Neural progenitor cell (in vitro differentiated cells): ENCODE results near the gene ADORA2A.

Experiments
- EZH2 ChIP-seq: fragments of 200-600 bp; sonication (generic); IDR thresholded peaks from 2 replicates; pipeline ENCODE4 v1.6.1; 2017; ENCODE audit warnings: antibody characterized with exemption, mild to moderate bottlenecking, moderate library complexity
- TF ChIP-seq, protein P1 (sequence below): fragments of 200-600 bp; sonication (generic); IDR thresholded peaks from 2 replicates; pipeline ENCODE4 v1.5.1; 2017; ENCODE audit warnings: antibody characterized with exemption, mild to moderate bottlenecking

DNA sequence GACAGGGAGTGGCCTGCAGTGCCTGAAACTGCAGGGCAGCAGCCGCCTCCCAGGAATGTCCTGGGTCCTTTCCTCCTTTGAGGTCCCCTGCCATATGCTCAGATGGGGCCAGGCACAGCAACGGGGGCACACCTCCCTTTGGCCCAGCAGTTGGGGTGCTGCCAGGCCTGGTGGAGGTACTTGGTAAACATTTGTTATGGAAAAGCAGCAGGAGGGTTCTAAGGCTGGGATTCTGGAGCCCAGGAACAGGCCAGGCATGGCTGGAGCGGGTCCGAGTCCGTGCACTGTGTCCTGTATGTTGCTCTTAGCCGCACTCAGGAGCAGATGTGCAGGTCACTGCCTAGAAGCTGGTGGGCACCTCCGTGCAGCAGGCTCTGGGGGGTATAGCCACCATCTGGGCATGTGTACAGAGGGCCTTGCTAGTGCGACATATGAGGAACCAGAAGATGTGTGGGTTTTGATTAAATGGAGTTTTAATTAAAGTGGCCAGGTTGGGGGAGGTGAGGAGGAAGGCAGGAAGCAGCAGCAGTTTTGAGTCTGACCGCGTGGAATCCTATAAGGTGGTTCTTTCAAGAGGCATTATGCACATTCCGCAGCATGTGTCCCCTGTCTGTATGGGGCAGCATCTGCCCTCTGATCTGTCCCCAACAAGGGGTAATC lies 1.5 kb downstream of the ADORA2A start:
- TF ChIP-seq, protein P1, sequence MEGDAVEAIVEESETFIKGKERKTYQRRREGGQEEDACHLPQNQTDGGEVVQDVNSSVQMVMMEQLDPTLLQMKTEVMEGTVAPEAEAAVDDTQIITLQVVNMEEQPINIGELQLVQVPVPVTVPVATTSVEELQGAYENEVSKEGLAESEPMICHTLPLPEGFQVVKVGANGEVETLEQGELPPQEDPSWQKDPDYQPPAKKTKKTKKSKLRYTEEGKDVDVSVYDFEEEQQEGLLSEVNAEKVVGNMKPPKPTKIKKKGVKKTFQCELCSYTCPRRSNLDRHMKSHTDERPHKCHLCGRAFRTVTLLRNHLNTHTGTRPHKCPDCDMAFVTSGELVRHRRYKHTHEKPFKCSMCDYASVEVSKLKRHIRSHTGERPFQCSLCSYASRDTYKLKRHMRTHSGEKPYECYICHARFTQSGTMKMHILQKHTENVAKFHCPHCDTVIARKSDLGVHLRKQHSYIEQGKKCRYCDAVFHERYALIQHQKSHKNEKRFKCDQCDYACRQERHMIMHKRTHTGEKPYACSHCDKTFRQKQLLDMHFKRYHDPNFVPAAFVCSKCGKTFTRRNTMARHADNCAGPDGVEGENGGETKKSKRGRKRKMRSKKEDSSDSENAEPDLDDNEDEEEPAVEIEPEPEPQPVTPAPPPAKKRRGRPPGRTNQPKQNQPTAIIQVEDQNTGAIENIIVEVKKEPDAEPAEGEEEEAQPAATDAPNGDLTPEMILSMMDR: no peak
- TF ChIP-seq EZH2: no peak
